PC-3 (cell line): ENCODE results near the gene MCF2L2. TPM values are rescaled to one million over a fixed set of nuclear protein-coding genes. Genes with fewer than 3 reads are reported as not detected.
A peak's percentile ranks its signal among the peaks of the same experiment; 100 is the strongest.

Source experiments
- ATAC-seq: fragments of 200-7000 bp; cut with Tn5 transposase; 2 replicates; pipeline ENCODE4 v1.9.1; 2020; ENCODE audit warnings: mild to moderate bottlenecking, moderate library complexity
- BruUV-seq: library from RNA; stranded (reverse); fragments of 400-500 nt; replicated peaks from 2 replicates; lab custom pipeline; 2021; lab: Mats Ljungman, UMichigan
- CTCF ChIA-PET: fragments of 300-600 bp; sonication (Branson Sonifier 250); formaldehyde crosslinking; loops from one replicate; lab custom pipeline; 2022; ENCODE audit warnings: antibody characterized with exemption; lab: Charles Lee
- POLR2A ChIA-PET: fragments of 300-600 bp; sonication (Branson Sonifier 250); formaldehyde crosslinking; loops from one replicate; lab custom pipeline; 2022; ENCODE audit warnings: antibody characterized with exemption; ENCODE audit not compliant: unreplicated experiment; lab: Charles Lee
- DNase-seq: peaks from one replicate; pipeline ENCODE4 v3.0.0-alpha.2; 2015
- H2AFZ ChIP-seq: fragments of 300-600 bp; sonication (generic); 2 replicates; pipeline ENCODE4 v1.6.0; 2016; ENCODE audit warnings: antibody characterized with exemption, low read length
- H3F3A ChIP-seq: fragments of 300-600 bp; sonication (generic); one replicate; pipeline ENCODE4 v1.6.0; 2017; ENCODE audit warnings: antibody characterized with exemption, low read length, control low read depth, mild to moderate bottlenecking; ENCODE audit not compliant: unreplicated experiment
- H3K27ac ChIP-seq: fragments of 300-600 bp; sonication (generic); 2 replicates; pipeline ENCODE4 v1.5.1; 2016; ENCODE audit warnings: mild to moderate bottlenecking, low read length
- H3K27me3 ChIP-seq: fragments of 300-600 bp; sonication (generic); 2 replicates; pipeline ENCODE4 v1.6.1; 2016; ENCODE audit warnings: low read length, mixed read lengths
- H3K36me3 ChIP-seq: fragments of 300-600 bp; sonication (generic); 2 replicates; pipeline ENCODE4 v1.6.1; 2016; ENCODE audit warnings: low read depth, mixed run types, low read length, mixed read lengths
- H3K4me1 ChIP-seq: fragments of 300-600 bp; sonication (generic); 2 replicates; pipeline ENCODE4 v1.5.1; 2016; ENCODE audit warnings: low read length; ENCODE audit not compliant: insufficient read depth
- H3K4me2 ChIP-seq: fragments of 300-600 bp; sonication (generic); 2 replicates; pipeline ENCODE4 v1.6.0; 2016; ENCODE audit warnings: low read length
- H3K4me3 ChIP-seq: fragments of 300-600 bp; sonication (generic); 2 replicates; pipeline ENCODE4 v1.5.1; 2016; ENCODE audit warnings: mild to moderate bottlenecking, low read length, mixed read lengths
- H3K79me2 ChIP-seq: fragments of 300-600 bp; sonication (generic); 2 replicates; pipeline ENCODE4 v1.6.1; 2017; ENCODE audit warnings: low read length, mixed read lengths
- H3K9ac ChIP-seq: fragments of 300-600 bp; sonication (generic); 2 replicates; pipeline ENCODE4 v1.6.0; 2016; ENCODE audit warnings: mild to moderate bottlenecking, low read length
- H3K9me2 ChIP-seq: fragments of 300-600 bp; sonication (generic); replicated peaks from 2 replicates; pipeline ENCODE4 v1.6.1; 2016; ENCODE audit warnings: mixed run types, low read length, mixed read lengths
- H3K9me3 ChIP-seq: fragments of 300-600 bp; sonication (generic); 2 replicates; pipeline ENCODE4 v1.6.1; 2016; ENCODE audit warnings: low read length, mixed read lengths
- H4K20me1 ChIP-seq: fragments of 300-600 bp; sonication (generic); 2 replicates; pipeline ENCODE4 v1.6.1; 2016; ENCODE audit warnings: low read length, mixed read lengths
- EZH2 ChIP-seq: fragments of 300-600 bp; sonication (generic); IDR thresholded peaks from one replicate; pipeline ENCODE4 v1.6.1; 2017; ENCODE audit warnings: antibody characterized with exemption, mild to moderate bottlenecking, low read length; ENCODE audit not compliant: unreplicated experiment
- EZH2phosphoT487 ChIP-seq: fragments of 300-600 bp; sonication (generic); IDR thresholded peaks from 2 replicates; pipeline ENCODE4 v1.6.1; 2018; ENCODE audit warnings: mild to moderate bottlenecking, antibody characterized with exemption, low read length, borderline replicate concordance
- intact Hi-C: fragments of 100-400 bp; cut with micrococcal nuclease; formaldehyde crosslinking; loops from 2 replicates; pipeline ENCODE4 v1.9.0; 2023
- total RNA-seq: library from RNA; depleted of rRNA; stranded (reverse); fragments of >200 nt; gene quantifications from 2 replicates; pipeline ENCODE4 v1.2.3, GENCODE V29; 2014
- TF ChIP-seq, protein P1 (sequence below): fragments of 300-600 bp; sonication (generic); conservative IDR thresholded peaks from 2 replicates; pipeline ENCODE4 v1.5.1; 2017; ENCODE audit warnings: antibody characterized with exemption, low read depth, mild to moderate bottlenecking, low read length

Gene MCF2L2
- total RNA-seq, 1 experiment from 2014 or later: 3.6 TPM

DNA sequence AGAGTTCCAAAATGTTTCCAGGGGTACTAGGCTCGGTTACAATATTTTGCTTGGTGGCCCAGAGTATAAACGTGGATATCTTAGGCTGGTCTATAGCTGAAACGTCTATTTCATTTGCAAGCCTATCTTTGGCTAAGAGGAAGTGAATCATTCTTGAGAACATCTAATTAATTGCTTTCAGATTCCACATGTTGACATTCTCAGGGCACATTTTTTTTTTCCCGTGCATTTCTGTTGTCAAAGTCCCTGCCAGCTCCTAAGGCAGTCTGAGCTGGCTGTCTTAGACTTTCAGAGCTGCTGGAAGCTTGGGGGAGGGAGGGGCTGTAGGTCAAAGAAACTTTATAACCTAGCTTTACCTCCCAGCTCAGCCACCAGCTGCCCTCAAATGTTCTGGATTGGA is 242.7 kb downstream of the MCF2L2 start:
- H3K4me3 ChIP-seq: no peak overlapping the region
- peak overlapping the region; percentile 77 for H3K27ac ChIP-seq
- H3F3A ChIP-seq: no peaks in the 10 kb centered on the region
- BruUV-seq: no TSS peak
- peak overlapping the region; percentile 56 for H3K9ac ChIP-seq
- no peaks in the 10 kb centered on the region for H3K9me3 ChIP-seq
- peaks cover 25% of the 10 kb centered on the region for H3K4me1 ChIP-seq
- POLR2A ChIA-PET: interaction anchor here (0.9 to 1.0 kb wide), 3 partner anchors 68 to 184 kb away, joined by 3 to 6 read pairs (median 6); partner anchors contain the start of gene B3GNT5
- peak; percentile 68 for ATAC-seq
- intact Hi-C loops: loop anchor here (2.0 kb wide), 1 partner anchor 143 kb away; no protein-coding TSS in a partner anchor
- H2AFZ ChIP-seq: no peak overlapping the region
- H3K9me2 ChIP-seq: no peaks in the 10 kb centered on the region
- TF ChIP-seq EZH2phosphoT487 (no peak), EZH2 (no peak)
- TF ChIP-seq, protein P1, sequence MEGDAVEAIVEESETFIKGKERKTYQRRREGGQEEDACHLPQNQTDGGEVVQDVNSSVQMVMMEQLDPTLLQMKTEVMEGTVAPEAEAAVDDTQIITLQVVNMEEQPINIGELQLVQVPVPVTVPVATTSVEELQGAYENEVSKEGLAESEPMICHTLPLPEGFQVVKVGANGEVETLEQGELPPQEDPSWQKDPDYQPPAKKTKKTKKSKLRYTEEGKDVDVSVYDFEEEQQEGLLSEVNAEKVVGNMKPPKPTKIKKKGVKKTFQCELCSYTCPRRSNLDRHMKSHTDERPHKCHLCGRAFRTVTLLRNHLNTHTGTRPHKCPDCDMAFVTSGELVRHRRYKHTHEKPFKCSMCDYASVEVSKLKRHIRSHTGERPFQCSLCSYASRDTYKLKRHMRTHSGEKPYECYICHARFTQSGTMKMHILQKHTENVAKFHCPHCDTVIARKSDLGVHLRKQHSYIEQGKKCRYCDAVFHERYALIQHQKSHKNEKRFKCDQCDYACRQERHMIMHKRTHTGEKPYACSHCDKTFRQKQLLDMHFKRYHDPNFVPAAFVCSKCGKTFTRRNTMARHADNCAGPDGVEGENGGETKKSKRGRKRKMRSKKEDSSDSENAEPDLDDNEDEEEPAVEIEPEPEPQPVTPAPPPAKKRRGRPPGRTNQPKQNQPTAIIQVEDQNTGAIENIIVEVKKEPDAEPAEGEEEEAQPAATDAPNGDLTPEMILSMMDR: no peak
- CTCF ChIA-PET: interaction anchor here (1.2 to 3.0 kb wide), 4 partner anchors 67 to 199 kb away, joined by 3 to 55 read pairs (median 26); partner anchors contain the start of gene B3GNT5
- peak; percentile 85 for DNase-seq
- H3K36me3 ChIP-seq: no peaks in the 10 kb centered on the region
- H3K27me3 ChIP-seq: no peaks in the 10 kb centered on the region
- H3K79me2 ChIP-seq: no peaks in the 10 kb centered on the region
- no peaks in the 10 kb centered on the region for H4K20me1 ChIP-seq
- H3K4me2 ChIP-seq: peak overlapping the region; percentile 44

DNA sequence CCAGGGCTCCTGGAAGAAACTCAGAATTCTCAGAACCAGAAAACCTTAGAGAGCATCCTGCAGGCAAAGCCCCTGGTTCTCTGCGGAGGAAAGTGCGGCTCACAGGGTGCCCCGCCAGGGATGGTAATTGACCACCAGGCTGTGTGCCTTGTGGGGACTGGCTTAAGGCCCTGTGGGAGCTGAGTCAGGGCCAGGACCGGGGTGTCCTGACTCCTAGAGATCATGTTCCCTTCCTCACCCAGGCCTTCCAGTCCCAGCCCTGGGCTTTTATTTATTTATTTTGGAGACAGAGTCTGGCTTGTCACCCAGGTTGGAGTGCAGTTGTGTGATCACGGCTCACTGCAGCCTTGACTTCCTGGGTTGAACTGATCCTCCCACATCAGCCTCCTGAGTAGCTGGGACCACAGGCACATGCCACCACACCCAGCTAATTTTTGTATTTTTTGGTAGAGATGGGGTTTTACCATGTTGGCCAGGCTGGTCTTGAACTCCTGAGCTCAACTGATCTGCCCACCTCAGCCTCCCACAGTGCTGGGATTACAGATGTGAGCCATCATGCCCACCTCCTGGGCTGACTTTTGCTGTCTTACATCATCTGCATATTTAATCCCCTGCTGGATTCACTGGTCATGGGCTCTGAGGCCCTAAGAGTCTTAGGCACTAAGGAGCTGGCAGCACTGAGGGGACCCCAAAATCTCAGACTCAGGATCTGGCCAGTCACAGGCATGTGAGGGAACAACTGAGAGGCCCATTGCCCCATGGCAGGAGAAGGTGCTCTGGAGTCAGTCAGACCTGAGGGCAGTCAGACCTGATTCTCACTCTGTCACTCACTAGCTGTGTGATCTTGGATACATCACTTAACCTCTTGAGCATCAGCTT is 245.4 kb downstream of the MCF2L2 start:
- ChIA-PET CTCF (interaction anchor here (3.0 kb wide), 1 partner anchor 70 kb away, joined by 26 read pairs; the partner anchor contains the start of gene B3GNT5), POLR2A (no interaction called here)

More for the DNA sequence above, 245.4 kb downstream of the MCF2L2 start:
- Histone ChIP-seq H3K27me3 (no peaks in the 10 kb centered on the region), H3K4me3 (no peak overlapping the region), H3K9ac (no peak overlapping the region), H3K27ac (no peak overlapping the region), H3K9me3 (no peaks in the 10 kb centered on the region), H4K20me1 (no peaks in the 10 kb centered on the region), H3K79me2 (no peaks in the 10 kb centered on the region), H3F3A (no peaks in the 10 kb centered on the region), H3K4me1 (peaks cover 33% of the 10 kb centered on the region), H3K9me2 (no peaks in the 10 kb centered on the region), H3K36me3 (no peaks in the 10 kb centered on the region), H3K4me2 (no peak overlapping the region), H2AFZ (no peak overlapping the region)
- no peak for TF ChIP-seq EZH2phosphoT487
- no peak for TF ChIP-seq EZH2
- TF ChIP-seq, protein P1: no peak
- ATAC-seq (peak; percentile 3; the same call in 1 of the 2 replicates), DNase-seq (peak; percentile 42)
- intact Hi-C loops: loop anchor here (5.0 kb wide), 2 partner anchors 276 to 471 kb away; no protein-coding TSS in a partner anchor
- BruUV-seq: no TSS peak
